ENCODE data around the gene PER3. TPM values are rescaled to one million over a fixed set of nuclear protein-coding genes. Genes with fewer than 3 reads are reported as not detected.

The PER3 gene
- total RNA-seq, 1 donor, result 35.5 TPM

GRCh38 chr1:7838714-7839113 lies 54.6 kb downstream of the PER3 start:
- no peak for DNase-seq (ENCODE audit: low read depth)
- TF ChIP-seq, protein P1, sequence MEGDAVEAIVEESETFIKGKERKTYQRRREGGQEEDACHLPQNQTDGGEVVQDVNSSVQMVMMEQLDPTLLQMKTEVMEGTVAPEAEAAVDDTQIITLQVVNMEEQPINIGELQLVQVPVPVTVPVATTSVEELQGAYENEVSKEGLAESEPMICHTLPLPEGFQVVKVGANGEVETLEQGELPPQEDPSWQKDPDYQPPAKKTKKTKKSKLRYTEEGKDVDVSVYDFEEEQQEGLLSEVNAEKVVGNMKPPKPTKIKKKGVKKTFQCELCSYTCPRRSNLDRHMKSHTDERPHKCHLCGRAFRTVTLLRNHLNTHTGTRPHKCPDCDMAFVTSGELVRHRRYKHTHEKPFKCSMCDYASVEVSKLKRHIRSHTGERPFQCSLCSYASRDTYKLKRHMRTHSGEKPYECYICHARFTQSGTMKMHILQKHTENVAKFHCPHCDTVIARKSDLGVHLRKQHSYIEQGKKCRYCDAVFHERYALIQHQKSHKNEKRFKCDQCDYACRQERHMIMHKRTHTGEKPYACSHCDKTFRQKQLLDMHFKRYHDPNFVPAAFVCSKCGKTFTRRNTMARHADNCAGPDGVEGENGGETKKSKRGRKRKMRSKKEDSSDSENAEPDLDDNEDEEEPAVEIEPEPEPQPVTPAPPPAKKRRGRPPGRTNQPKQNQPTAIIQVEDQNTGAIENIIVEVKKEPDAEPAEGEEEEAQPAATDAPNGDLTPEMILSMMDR (IDR thresholded peaks at IDR 0.05; ENCODE audit: insufficient read depth, low read length), result no peak
- H3K4me3 ChIP-seq (ENCODE audit: low read depth, low read length), result no peak overlapping the region

GRCh38 chr1:7839526-7839925 lies 55.4 kb downstream of the PER3 start:
- H3K4me3 ChIP-seq (ENCODE audit: low read depth, low read length), result no peak overlapping the region
- DNase-seq (ENCODE audit: low read depth), result no peak
- TF ChIP-seq, protein P1 (IDR thresholded peaks at IDR 0.05; ENCODE audit: insufficient read depth, low read length), result no peak

DNA sequence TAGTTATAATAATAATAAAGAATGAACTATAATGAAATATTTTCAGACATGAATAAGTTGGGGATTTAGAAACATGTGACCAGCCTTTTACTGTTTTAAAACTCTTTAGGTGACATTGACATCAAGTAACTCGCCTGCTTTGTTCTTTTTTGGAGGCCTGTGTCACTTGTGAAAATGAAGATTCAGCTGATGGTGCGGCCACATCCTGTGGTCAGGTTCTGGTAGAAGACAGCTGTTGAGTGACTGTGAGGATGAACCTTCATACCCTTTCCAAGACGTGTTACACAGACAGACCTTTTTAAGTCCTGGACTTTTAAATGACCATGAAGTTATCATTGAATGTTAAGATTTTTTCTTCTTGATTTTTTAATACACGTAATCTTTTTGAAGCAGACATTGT lies 58.4 kb downstream of the PER3 start:
- no peak for DNase-seq (ENCODE audit: low read depth)
- H3K4me3 ChIP-seq (ENCODE audit: low read depth, low read length), result no peak overlapping the region
- TF ChIP-seq, protein P1 (IDR thresholded peaks at IDR 0.05; ENCODE audit: insufficient read depth, low read length), result no peak

- TF ChIP-seq, protein P1 (IDR thresholded peaks at IDR 0.05; ENCODE audit: insufficient read depth, low read length), result no peak
- DNase-seq (ENCODE audit: low read depth), result peak; percentile 83
- no peak overlapping the region for H3K4me3 ChIP-seq (ENCODE audit: low read depth, low read length)
Observed at GRCh38 chr1:7845761-7846160, 61.7 kb downstream of the PER3 start.

- no peak for DNase-seq (ENCODE audit: low read depth)
- TF ChIP-seq, protein P1 (IDR thresholded peaks at IDR 0.05; ENCODE audit: insufficient read depth, low read length), result no peak
- H3K4me3 ChIP-seq (ENCODE audit: low read depth, low read length), result no peak overlapping the region
Observed at GRCh38 chr1:7846656-7847055, 62.6 kb downstream of the PER3 start.

- peak; percentile 73 for DNase-seq (ENCODE audit: low read depth)
- no peak overlapping the region for H3K4me3 ChIP-seq (ENCODE audit: low read depth, low read length)
- TF ChIP-seq, protein P1 (IDR thresholded peaks at IDR 0.05; ENCODE audit: insufficient read depth, low read length), result no peak
Observed at GRCh38 chr1:7847599-7847998, 63.5 kb downstream of the PER3 start.

- DNase-seq (ENCODE audit: low read depth), result no peak
- TF ChIP-seq, protein P1 (IDR thresholded peaks at IDR 0.05; ENCODE audit: insufficient read depth, low read length), result no peak
- H3K4me3 ChIP-seq (ENCODE audit: low read depth, low read length), result no peak overlapping the region
Observed at GRCh38 chr1:7850786-7851185, 66.7 kb downstream of the PER3 start.

Data from fibroblast of the aortic adventitia (primary cell).